HK-2 (cell line): Measurements from ENCODE around the gene GSDME.
A peak's percentile ranks its signal among the peaks of the same experiment; 100 is the strongest.

Experiments used
- DNase-seq: peaks from one replicate; pipeline ENCODE4 v3.0.0-alpha.2; 2018; ENCODE audit not compliant: unreplicated experiment

The GSDME gene

GRCh38 chr7:24705461-24705954, 51.8 kb downstream of the GSDME start:
- DNase-seq, result no peak

- no peak for DNase-seq
These were observed 53.0 kb downstream of the GSDME start for GRCh38 chr7:24704311-24704710.

GRCh38 chr7:24703296-24703695, 54.0 kb downstream of the GSDME start:
- no peak for DNase-seq

GRCh38 chr7:24702755-24703154, 54.5 kb downstream of the GSDME start:
- no peak for DNase-seq

- peak; percentile 28 for DNase-seq
These were observed 55.7 kb downstream of the GSDME start for GRCh38 chr7:24701261-24702235.

DNA sequence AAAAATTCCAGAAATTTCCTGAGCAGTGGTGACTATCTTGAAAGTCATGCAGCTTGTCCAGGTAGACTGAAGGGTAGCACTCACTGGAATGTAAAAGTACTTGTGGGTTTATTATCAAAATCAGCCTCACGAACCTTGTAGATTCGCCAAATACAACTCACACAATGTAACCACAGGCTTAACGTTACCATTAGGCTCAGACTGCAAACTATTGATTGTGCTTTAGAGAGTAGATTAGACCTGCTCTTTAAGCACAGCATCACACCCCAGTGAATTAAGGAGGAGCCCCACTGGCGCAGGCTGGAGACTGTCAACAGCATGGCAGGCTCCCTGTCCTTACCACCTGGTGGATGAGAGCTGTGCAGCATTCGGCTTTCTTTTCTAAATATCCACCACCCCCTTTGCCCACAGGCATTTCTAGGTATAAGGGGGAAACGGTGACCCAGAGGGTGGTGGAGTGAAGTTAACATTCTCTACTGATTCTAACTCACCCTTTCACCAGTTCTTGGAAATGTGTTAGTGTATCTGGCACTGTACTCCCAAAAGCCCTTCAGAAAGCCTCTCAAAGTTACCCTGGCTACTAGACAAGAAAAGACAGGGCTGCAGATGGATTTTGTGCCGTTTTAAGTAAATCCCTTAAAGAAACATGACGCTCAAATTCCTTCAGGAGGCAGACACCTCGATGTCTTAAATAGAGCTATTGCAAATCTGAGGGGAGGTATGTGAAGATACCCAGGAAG, 56.6 kb downstream of the GSDME start:
- no peak for DNase-seq

DNA sequence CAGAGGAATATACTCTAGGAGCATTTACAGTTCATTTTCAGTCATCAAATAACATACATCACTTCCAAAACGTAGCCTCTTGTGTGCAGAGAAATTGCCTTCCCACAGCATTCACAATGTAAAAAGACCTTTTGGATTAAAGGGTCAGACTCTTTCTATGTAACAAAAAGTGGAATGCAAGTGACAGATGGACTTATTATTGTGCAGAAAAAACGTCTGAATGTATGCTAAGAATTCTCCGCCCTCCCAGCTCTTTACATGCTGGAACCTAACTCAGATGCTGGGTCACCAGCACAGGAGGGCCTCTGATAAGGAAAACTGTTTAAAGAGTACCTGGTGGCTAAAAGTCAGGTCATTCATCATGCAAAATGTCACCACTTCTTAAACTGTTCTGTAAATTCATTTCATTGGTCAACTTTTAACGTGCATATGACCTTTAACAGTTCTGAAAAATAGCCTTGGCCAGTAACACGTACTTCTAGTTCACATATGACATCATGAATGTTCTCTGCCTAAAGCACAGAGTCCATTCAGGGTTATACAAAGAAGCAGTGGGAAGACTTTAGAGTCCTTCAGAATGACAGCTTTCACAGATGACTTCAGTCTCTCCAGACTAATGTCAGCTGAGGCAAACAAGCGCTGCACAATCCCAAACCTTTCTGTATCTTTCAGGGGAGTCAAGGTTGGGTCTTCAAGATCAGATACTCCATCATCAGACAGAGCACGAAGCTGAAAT, 58.6 kb downstream of the GSDME start:
- DNase-seq, result no peak

GRCh38 chr7:24697416-24697815, 59.8 kb downstream of the GSDME start:
- no peak for DNase-seq

DNA sequence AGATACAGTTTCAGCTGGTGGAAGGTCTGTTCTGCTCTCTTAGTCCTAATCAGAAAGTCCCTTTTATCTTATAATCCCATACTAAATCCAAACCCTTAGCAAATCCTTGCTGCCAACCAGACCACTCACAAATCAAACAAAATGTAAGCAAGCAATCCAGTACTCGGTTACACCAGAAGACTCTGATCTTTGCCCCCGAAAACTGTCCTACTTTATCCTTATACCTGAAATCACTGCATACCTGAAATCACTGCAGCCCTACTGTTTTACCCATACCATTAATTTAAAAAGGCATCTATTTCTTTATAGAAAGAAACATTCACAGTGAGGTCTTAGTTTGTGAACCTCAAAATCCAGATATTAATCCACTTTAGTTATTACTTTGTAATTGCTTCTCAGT, 64.7 kb downstream of the GSDME start:
- DNase-seq, result no peak

GRCh38 chr7:24690251-24690650, 67.0 kb downstream of the GSDME start:
- DNase-seq, result no peak

GRCh38 chr7:24685708-24686107, 71.6 kb downstream of the GSDME start:
- DNase-seq, result no peak

DNA sequence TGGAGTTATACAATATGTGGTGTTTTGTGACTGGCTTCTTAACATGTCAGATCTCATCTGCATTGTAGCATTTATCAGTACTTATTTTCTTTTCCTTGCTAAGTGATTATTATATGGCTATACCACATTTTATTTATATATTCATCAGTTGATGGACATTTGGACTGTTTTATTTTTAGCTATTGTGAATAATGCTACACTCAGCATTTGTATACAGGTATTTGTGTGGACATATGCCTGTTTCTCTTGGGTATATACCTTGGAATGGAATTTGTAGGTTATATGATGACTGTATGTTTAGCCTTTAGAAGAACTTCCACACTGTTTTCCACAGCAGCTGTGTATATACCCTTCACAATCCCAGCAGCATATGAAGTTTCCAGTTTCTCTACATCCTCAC, 86.5 kb downstream of the GSDME start:
- DNase-seq, result no peak

- DNase-seq, result no peak
These were observed 87.2 kb downstream of the GSDME start for GRCh38 chr7:24669971-24670591.

- no peak for DNase-seq
These were observed 88.2 kb downstream of the GSDME start for GRCh38 chr7:24668927-24669635.

DNA sequence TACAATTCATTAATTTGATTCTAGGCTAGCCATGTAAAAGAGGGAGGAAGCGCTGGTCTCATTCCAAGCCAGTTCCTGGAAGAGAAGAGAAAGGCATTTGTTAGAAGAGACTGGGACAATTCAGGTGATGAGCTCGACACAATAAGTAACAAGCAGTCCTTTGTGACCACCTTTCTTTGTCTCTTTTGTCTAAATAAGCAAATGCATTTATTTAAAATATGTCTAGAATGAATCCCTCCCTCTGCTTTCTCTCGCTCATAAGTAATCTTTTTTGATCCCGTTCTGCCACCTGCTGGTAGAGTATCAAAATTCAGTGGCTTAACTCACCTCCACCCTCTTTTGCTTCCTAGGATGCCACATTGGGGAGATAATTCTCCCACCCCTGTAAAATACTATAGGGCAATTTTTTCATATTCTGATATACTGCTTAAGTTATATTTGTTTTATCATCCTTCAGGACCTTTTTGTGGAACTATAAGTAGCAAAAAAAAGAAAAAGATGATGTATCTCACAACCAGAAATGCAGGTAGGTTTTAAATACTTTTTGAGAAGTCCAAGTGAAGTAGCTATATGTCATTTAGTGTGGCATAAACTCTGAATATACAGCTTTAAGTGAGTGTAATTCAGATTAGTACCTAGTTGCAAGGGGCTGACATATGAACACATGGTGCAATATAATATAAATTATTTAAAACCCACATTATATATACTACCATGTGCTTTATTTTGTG, 91.5 kb downstream of the GSDME start:
- peak; percentile 15 for DNase-seq

- DNase-seq, result no peak
These were observed 96.7 kb downstream of the GSDME start for GRCh38 chr7:24660546-24660945.

- no peak for DNase-seq
These were observed 97.8 kb downstream of the GSDME start for GRCh38 chr7:24659505-24659904.

DNA sequence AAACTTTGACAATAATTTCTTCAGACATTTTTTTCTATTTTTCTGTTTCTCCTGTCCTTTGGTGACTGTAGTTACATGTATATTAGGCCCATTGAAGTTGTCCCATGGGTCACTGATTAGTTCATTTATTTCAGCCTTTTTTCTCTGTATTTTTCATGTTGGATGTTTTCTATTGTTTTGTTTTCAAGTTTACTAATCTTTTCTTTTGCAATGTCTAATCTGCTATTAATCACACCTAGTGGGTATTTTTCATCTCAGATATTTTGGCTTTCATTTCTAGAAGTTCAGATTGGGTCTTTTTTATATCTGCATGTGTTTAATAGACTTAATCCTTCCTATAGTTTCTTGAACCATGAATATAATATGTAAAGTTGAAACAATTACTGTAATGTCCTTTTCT, 99.3 kb downstream of the GSDME start:
- DNase-seq, result no peak

DNA sequence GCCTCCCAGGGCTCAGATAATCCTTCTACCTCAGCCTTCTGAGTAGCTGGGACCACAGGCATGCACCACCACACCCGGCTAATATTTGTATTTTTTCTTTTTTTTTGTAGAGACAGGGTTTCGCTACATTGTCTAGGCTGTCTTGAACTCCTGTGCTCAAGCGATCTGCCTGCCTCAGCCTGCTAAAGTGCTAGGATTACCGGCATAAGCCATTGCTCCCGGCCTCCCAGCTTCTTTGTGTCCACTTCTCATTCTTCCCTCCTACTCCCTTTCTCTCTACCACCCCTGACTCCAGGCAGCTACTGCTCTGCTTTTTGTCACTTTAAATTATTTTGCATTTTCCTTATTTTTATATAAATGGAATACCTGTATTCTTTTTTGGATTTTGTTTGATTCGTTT, 100.7 kb downstream of the GSDME start:
- no peak for DNase-seq

DNA sequence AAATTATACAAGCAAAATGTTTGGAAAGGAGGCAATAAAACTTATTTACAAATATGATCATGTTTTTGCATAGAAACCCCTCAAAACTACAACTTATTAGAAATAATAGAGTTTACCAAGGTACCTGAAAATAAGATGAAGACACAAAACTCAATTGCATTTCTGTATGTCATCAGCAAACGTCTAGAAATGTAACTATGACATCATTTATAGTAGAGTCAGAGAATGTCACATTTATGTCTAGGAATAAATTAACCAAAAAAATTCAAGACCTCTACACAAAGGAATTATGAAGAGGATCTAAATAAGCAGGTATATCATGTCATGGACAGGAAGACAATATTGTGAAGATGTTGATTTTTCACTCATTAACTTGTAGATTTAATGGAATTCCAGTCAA, 103.0 kb downstream of the GSDME start:
- DNase-seq, result no peak
